SU-DHL-6 (cell line): Measurements from ENCODE around the gene NTRK1.

Experiments
- H2AFZ ChIP-seq: fragments of 200-600 bp; sonication (generic); 2 replicates; pipeline ENCODE4 v1.6.1; 2014; ENCODE audit warnings: low read depth, mild to moderate bottlenecking, moderate library complexity, mixed read lengths, antibody characterized with exemption, low read length; ENCODE audit not compliant: severe bottlenecking
- H3F3A ChIP-seq: fragments of 200-600 bp; shearing (Covaris generic); 2 replicates; pipeline ENCODE4 v1.6.0; 2016; ENCODE audit warnings: antibody characterized with exemption, mild to moderate bottlenecking; ENCODE audit not compliant: insufficient read depth
- H3K27ac ChIP-seq: fragments of 200-600 bp; sonication (generic); 2 replicates; pipeline ENCODE4 v1.5.1; 2016; ENCODE audit warnings: low read depth, mild to moderate bottlenecking, low read length, moderate library complexity, mixed read lengths
- H3K27me3 ChIP-seq: fragments of 200-600 bp; sonication (generic), shearing (Covaris generic); 2 replicates; pipeline ENCODE4 v1.6.0; 2014; ENCODE audit warnings: mild to moderate bottlenecking, low read length
- H3K36me3 ChIP-seq: fragments of 200-600 bp; sonication (generic); 2 replicates; pipeline ENCODE4 v1.6.1; 2014; ENCODE audit warnings: mild to moderate bottlenecking, low read length, mixed read lengths
- H3K4me2 ChIP-seq: fragments of 300-600, 200-600 bp; shearing (Covaris generic), sonication (generic); 2 replicates; pipeline ENCODE4 v1.6.0; 2014; ENCODE audit warnings: low read length, low read depth, mild to moderate bottlenecking; ENCODE audit not compliant: poor library complexity, severe bottlenecking
- H3K4me3 ChIP-seq: fragments of 200-600 bp; sonication (generic); 2 replicates; pipeline ENCODE4 v1.5.1; 2014; ENCODE audit warnings: antibody characterized with exemption, low read length, mild to moderate bottlenecking, mixed read lengths; ENCODE audit not compliant: insufficient read depth, poor library complexity, severe bottlenecking
- H3K79me2 ChIP-seq: fragments of 200-600 bp; sonication (generic); 2 replicates; pipeline ENCODE4 v1.6.1; 2014; ENCODE audit warnings: mild to moderate bottlenecking, low read length, moderate library complexity; ENCODE audit not compliant: insufficient read depth
- H3K9ac ChIP-seq: fragments of 200-600 bp; sonication (generic); 2 replicates; pipeline ENCODE4 v1.7.0; 2014; ENCODE audit warnings: mild to moderate bottlenecking, low read length
- H3K9me2 ChIP-seq: fragments of 200-600 bp; sonication (generic); replicated peaks from 2 replicates; pipeline ENCODE4 v1.6.1; 2014; ENCODE audit warnings: low read length; ENCODE audit not compliant: insufficient read depth
- H3K9me3 ChIP-seq: fragments of 200-600 bp; sonication (generic); 2 replicates; pipeline ENCODE4 v1.6.1; 2014; ENCODE audit warnings: low read length, mixed read lengths; ENCODE audit not compliant: insufficient read depth
- H4K20me1 ChIP-seq: fragments of 200-600 bp; sonication (generic); 2 replicates; pipeline ENCODE4 v1.6.1; 2014; ENCODE audit warnings: low read depth, mild to moderate bottlenecking, antibody characterized with exemption, low read length, moderate library complexity, mixed read lengths
- EZH2phosphoT487 ChIP-seq: fragments of 200-600 bp; sonication (generic), shearing (Covaris generic); conservative IDR thresholded peaks from 2 replicates; pipeline ENCODE4 v1.6.1; 2018; ENCODE audit warnings: mild to moderate bottlenecking, antibody characterized with exemption, low read length, moderate library complexity, mixed read lengths
- TF ChIP-seq, protein P1 (sequence below): fragments of 200-600 bp; sonication (generic); IDR thresholded peaks from one replicate; pipeline ENCODE4 v1.5.1; 2017; ENCODE audit warnings: antibody characterized with exemption, mild to moderate bottlenecking, low read length, moderate library complexity; ENCODE audit not compliant: insufficient read depth, poor library complexity, severe bottlenecking

NTRK1 gene

DNA sequence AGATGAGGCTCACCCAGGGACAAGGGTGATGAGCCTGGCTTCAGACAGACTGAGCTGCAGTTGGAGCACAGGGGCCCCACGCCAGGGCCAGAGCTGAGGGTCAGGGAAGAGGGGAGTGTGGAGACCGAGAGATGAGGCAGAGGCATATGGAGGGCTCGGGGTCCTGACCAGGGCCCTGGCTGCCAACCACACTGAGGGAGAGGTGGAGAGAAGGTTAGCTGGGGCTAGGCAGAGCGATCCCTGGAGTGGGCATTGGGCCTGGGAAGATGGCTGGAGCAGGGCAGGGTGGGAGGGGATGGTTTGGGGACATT lies 40.9 kb downstream of the NTRK1 start:
- H3F3A ChIP-seq: no peaks in the 10 kb centered on the region
- no peak overlapping the region for H3K4me3 ChIP-seq
- no peak for TF ChIP-seq EZH2phosphoT487
- TF ChIP-seq, protein P1, sequence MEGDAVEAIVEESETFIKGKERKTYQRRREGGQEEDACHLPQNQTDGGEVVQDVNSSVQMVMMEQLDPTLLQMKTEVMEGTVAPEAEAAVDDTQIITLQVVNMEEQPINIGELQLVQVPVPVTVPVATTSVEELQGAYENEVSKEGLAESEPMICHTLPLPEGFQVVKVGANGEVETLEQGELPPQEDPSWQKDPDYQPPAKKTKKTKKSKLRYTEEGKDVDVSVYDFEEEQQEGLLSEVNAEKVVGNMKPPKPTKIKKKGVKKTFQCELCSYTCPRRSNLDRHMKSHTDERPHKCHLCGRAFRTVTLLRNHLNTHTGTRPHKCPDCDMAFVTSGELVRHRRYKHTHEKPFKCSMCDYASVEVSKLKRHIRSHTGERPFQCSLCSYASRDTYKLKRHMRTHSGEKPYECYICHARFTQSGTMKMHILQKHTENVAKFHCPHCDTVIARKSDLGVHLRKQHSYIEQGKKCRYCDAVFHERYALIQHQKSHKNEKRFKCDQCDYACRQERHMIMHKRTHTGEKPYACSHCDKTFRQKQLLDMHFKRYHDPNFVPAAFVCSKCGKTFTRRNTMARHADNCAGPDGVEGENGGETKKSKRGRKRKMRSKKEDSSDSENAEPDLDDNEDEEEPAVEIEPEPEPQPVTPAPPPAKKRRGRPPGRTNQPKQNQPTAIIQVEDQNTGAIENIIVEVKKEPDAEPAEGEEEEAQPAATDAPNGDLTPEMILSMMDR: no peak
- no peak overlapping the region for H2AFZ ChIP-seq
- no peaks in the 10 kb centered on the region for H3K9me2 ChIP-seq
- no peak overlapping the region for H3K27ac ChIP-seq
- no peaks in the 10 kb centered on the region for H3K27me3 ChIP-seq
- H3K4me2 ChIP-seq: no peak overlapping the region
- no peaks in the 10 kb centered on the region for H3K36me3 ChIP-seq
- no peak overlapping the region for H3K9ac ChIP-seq
- H3K9me3 ChIP-seq: no peaks in the 10 kb centered on the region
- no peaks in the 10 kb centered on the region for H3K79me2 ChIP-seq
- H4K20me1 ChIP-seq: no peaks in the 10 kb centered on the region

- Histone ChIP-seq H3K27me3 (no peaks in the 10 kb centered on the region), H3K36me3 (no peaks in the 10 kb centered on the region), H3K4me3 (no peak overlapping the region), H3K9me3 (no peaks in the 10 kb centered on the region), H3K79me2 (no peaks in the 10 kb centered on the region), H2AFZ (no peak overlapping the region), H3F3A (no peaks in the 10 kb centered on the region), H3K9ac (no peak overlapping the region), H3K4me2 (no peak overlapping the region), H4K20me1 (no peaks in the 10 kb centered on the region), H3K9me2 (no peaks in the 10 kb centered on the region), H3K27ac (no peak overlapping the region)
- no peak for TF ChIP-seq EZH2phosphoT487
- TF ChIP-seq, protein P1: no peak
These were observed 41.6 kb downstream of the NTRK1 start for GRCh38 chr1:156901966-156902915.

- H4K20me1 ChIP-seq: no peaks in the 10 kb centered on the region
- H3K9ac ChIP-seq: no peak overlapping the region
- H3K36me3 ChIP-seq: no peaks in the 10 kb centered on the region
- H3K9me3 ChIP-seq: no peaks in the 10 kb centered on the region
- H3F3A ChIP-seq: no peaks in the 10 kb centered on the region
- H3K9me2 ChIP-seq: no peaks in the 10 kb centered on the region
- H2AFZ ChIP-seq: no peak overlapping the region
- H3K4me3 ChIP-seq: no peak overlapping the region
- no peaks in the 10 kb centered on the region for H3K79me2 ChIP-seq
- no peak overlapping the region for H3K27ac ChIP-seq
- no peaks in the 10 kb centered on the region for H3K27me3 ChIP-seq
- TF ChIP-seq, protein P1: no peak
- TF ChIP-seq EZH2phosphoT487: no peak
- no peak overlapping the region for H3K4me2 ChIP-seq
These were observed 42.8 kb downstream of the NTRK1 start for GRCh38 chr1:156903328-156904091.
